GM20000 (cell line): ENCODE results near the gene ARID2.

ENCODE experiments used
- DNase-seq: peaks from one replicate; pipeline ENCODE4 v3.0.0; 2012; ENCODE audit warnings: low spot score
- CTCF ChIP-seq: IDR thresholded peaks from 2 replicates; pipeline ENCODE4 v1.5.1; 2012; ENCODE audit warnings: mild to moderate bottlenecking, control low read depth; ENCODE audit errors: extremely low read depth, missing control alignments

The ARID2 gene

GRCh38 chr12:45852508-45852907 is 123.0 kb downstream of the ARID2 start:
- no peak for TF ChIP-seq CTCF
- DNase-seq: no peak

GRCh38 chr12:45853550-45853949 is 124.0 kb downstream of the ARID2 start:
- no peak for TF ChIP-seq CTCF
- no peak for DNase-seq

- DNase-seq: no peak
- TF ChIP-seq CTCF: no peak
These were observed 133.8 kb downstream of the ARID2 start for GRCh38 chr12:45863332-45863731.

- DNase-seq: no peak
- no peak for TF ChIP-seq CTCF
These were observed 136.8 kb downstream of the ARID2 start for GRCh38 chr12:45866299-45866698.

GRCh38 chr12:45872446-45872845 is 142.9 kb downstream of the ARID2 start:
- DNase-seq: no peak
- no peak for TF ChIP-seq CTCF

GRCh38 chr12:45877069-45877468 is 147.6 kb downstream of the ARID2 start:
- TF ChIP-seq CTCF: no peak
- no peak for DNase-seq

GRCh38 chr12:45878630-45879255 is 149.2 kb downstream of the ARID2 start:
- DNase-seq: no peak
- TF ChIP-seq CTCF: no peak
